GM18507 (cell line): Measurements from ENCODE around the gene SCN3A.

Source experiments
- DNase-seq: peaks from one replicate; pipeline ENCODE4 v3.0.0; 2011; ENCODE audit warnings: low read depth; ENCODE audit not compliant: insufficient read length; ENCODE audit errors: extremely low spot score
- FAIRE-seq: peaks from 2 replicates; lab custom pipeline; 2011; peaks lifted over from hg19 to GRCh38; lab: Jason Lieb, UNC

Gene SCN3A

GRCh38 chr2:165193178-165193777 lies 10.6 kb downstream of the SCN3A start:
- DNase-seq = peak; percentile 0
- FAIRE-seq = peak; percentile 93

- FAIRE-seq = no peak
- no peak for DNase-seq
These were observed 11.1 kb downstream of the SCN3A start for GRCh38 chr2:165192729-165193128.

- no peak for DNase-seq
- FAIRE-seq = no peak
These were observed 12.6 kb downstream of the SCN3A start for GRCh38 chr2:165191096-165191728.

GRCh38 chr2:165185633-165186032 lies 18.2 kb downstream of the SCN3A start:
- no peak for FAIRE-seq
- DNase-seq = no peak

GRCh38 chr2:165182029-165182428 lies 21.8 kb downstream of the SCN3A start:
- no peak for DNase-seq
- no peak for FAIRE-seq

- no peak for DNase-seq
- FAIRE-seq = no peak
These were observed 27.1 kb downstream of the SCN3A start for GRCh38 chr2:165176780-165177179.

- FAIRE-seq (no peak), DNase-seq (no peak)
These were observed 30.6 kb downstream of the SCN3A start for GRCh38 chr2:165173215-165173614.

- no peak for DNase-seq
- no peak for FAIRE-seq
These were observed 39.6 kb downstream of the SCN3A start for GRCh38 chr2:165164201-165164600.

- no peak for FAIRE-seq
These were observed 40.1 kb downstream of the SCN3A start for GRCh38 chr2:165163761-165164160.

GRCh38 chr2:165162466-165162865 lies 41.4 kb downstream of the SCN3A start:
- no peak for FAIRE-seq
- DNase-seq = no peak

More at GRCh38 chr2:165163761-165164160, 40.1 kb downstream of the SCN3A start:
- no peak for DNase-seq

GRCh38 chr2:165161510-165161909 lies 42.3 kb downstream of the SCN3A start:
- DNase-seq (no peak), FAIRE-seq (no peak)

- DNase-seq (no peak), FAIRE-seq (no peak)
These were observed 46.7 kb downstream of the SCN3A start for GRCh38 chr2:165157160-165157559.

GRCh38 chr2:165155152-165155551 lies 48.7 kb downstream of the SCN3A start:
- FAIRE-seq = no peak
- DNase-seq = no peak

GRCh38 chr2:165149439-165149838 lies 54.4 kb downstream of the SCN3A start:
- DNase-seq (no peak), FAIRE-seq (peak; percentile 9)

- FAIRE-seq (no peak), DNase-seq (no peak)
These were observed 56.4 kb downstream of the SCN3A start for GRCh38 chr2:165147186-165148045.

GRCh38 chr2:165144315-165144714 lies 59.5 kb downstream of the SCN3A start:
- FAIRE-seq = no peak
- DNase-seq = no peak

- FAIRE-seq (no peak), DNase-seq (no peak)
These were observed 62.1 kb downstream of the SCN3A start for GRCh38 chr2:165141601-165142354.

- FAIRE-seq (no peak), DNase-seq (no peak)
These were observed 77.6 kb downstream of the SCN3A start for GRCh38 chr2:165126244-165126643.

GRCh38 chr2:165122521-165122920 lies 81.3 kb downstream of the SCN3A start:
- DNase-seq (no peak), FAIRE-seq (no peak)
